ENCODE data around the gene UVRAG. TPM values are rescaled to one million over a fixed set of nuclear protein-coding genes. Genes with fewer than 3 reads are reported as not detected.

The UVRAG gene
- total RNA-seq, 1 donor from 2014 or later: 103 TPM

DNA sequence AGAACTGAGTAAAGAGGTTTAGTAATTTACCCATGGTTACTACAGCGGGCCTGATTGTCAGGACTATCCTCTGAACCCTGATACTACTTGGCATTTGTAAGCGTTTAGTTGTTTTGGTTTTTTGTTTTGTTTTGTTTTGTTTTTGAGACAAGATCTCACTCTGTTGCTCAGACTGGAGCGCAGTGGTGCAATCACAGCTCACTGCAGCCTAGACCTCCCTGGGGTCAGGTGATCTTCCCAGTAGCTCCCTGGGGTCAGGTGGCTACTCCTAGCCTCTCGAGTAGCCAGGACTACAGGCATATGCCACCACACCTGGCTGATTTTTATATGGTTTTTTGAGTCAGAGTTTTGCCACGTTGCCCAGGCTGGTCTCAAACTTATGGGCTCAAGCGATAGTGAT is 272.7 kb downstream of the UVRAG start:
- CTCF ChIA-PET: no interaction called here
- Mint-ChIP-seq H3K27ac (no peak overlapping the region), H3K4me3 (no peak overlapping the region), H3K27me3 (no peaks in the 10 kb centered on the region), H3K9me3 (peaks cover 13% of the 10 kb centered on the region), H3K4me1 (peaks cover 1% of the 10 kb centered on the region), H3K36me3 (ENCODE audit: low read depth) (peaks cover 65% of the 10 kb centered on the region)
- intact Hi-C loops (cut with micrococcal nuclease): no loop called here
- ATAC-seq (ENCODE audit: low read depth) (no peak), DNase-seq (no peak)
- POLR2A ChIA-PET: no interaction called here
- no peak for TF ChIP-seq CTCF (IDR thresholded peaks at IDR 0.05)

DNA sequence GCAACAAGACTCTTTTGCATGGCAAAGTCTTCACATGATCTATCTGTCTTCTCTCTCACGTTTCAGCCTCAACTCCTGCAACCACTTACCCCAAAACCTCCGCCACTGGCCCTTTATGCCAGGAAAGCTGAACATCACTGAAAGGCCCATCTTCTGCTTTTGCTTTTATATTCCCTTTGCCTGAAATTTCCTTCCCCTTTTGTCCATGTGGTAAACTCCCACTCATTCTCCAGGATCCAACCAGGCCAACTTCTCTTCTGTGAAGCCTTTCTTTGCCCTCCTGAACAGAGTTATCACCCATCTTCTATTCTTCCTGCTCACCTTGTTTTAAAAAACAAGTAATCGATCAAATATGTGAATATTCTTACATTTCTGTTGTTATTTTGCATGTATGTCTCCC is 273.5 kb downstream of the UVRAG start:
- Mint-ChIP-seq H3K4me3 (no peak overlapping the region), H3K36me3 (ENCODE audit: low read depth) (peaks cover 67% of the 10 kb centered on the region), H3K27ac (peak overlapping the region; percentile 10), H3K27me3 (no peaks in the 10 kb centered on the region), H3K4me1 (peaks cover 6% of the 10 kb centered on the region), H3K9me3 (peaks cover 13% of the 10 kb centered on the region)
- ATAC-seq (ENCODE audit: low read depth) (no peak), DNase-seq (no peak)
- CTCF ChIA-PET: no interaction called here
- POLR2A ChIA-PET: no interaction called here
- intact Hi-C loops (cut with micrococcal nuclease): no loop called here
- TF ChIP-seq CTCF (IDR thresholded peaks at IDR 0.05): no peak

GRCh38 chr11:76090174-76090573 is 275.2 kb downstream of the UVRAG start:
- no peaks in the 10 kb centered on the region for H3K27me3 Mint-ChIP-seq
- ChIA-PET POLR2A (no interaction called here), CTCF (no interaction called here)
- H3K27ac Mint-ChIP-seq: no peak overlapping the region
- H3K4me3 Mint-ChIP-seq: no peak overlapping the region
- intact Hi-C loops (cut with micrococcal nuclease): no loop called here
- ATAC-seq (ENCODE audit: low read depth) (no peak), DNase-seq (no peak)
- H3K4me1 Mint-ChIP-seq: peaks cover 14% of the 10 kb centered on the region
- no peak for TF ChIP-seq CTCF (IDR thresholded peaks at IDR 0.05)
- peaks cover 13% of the 10 kb centered on the region for H3K9me3 Mint-ChIP-seq
- peaks cover 67% of the 10 kb centered on the region for H3K36me3 Mint-ChIP-seq (ENCODE audit: low read depth)

DNA sequence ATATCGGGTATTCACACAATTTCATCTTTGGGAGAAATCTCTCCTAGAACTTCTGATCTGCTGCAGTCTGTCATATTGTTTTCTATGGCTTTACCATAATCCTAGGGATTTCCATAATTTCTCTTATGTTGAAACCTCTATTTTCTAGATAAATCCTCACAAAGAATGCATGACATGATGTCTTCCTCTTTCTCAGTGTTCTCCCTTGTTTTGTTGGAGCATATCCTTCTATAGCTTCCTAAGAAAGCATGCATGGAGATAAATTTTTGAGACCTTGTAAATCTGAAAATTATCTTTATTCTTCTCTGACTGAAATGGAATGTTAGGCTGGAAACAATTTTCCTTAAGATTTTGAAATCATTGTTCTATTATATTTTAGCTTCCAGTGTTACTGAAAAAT is 275.8 kb downstream of the UVRAG start:
- intact Hi-C loops (cut with micrococcal nuclease): no loop called here
- Mint-ChIP-seq H3K9me3 (peaks cover 13% of the 10 kb centered on the region), H3K4me1 (peaks cover 14% of the 10 kb centered on the region), H3K27me3 (no peaks in the 10 kb centered on the region), H3K4me3 (no peak overlapping the region), H3K36me3 (ENCODE audit: low read depth) (peaks cover 65% of the 10 kb centered on the region), H3K27ac (no peak overlapping the region)
- TF ChIP-seq CTCF (IDR thresholded peaks at IDR 0.05): no peak
- ChIA-PET CTCF (no interaction called here), POLR2A (no interaction called here)
- ATAC-seq (ENCODE audit: low read depth) (no peak), DNase-seq (no peak)

DNA sequence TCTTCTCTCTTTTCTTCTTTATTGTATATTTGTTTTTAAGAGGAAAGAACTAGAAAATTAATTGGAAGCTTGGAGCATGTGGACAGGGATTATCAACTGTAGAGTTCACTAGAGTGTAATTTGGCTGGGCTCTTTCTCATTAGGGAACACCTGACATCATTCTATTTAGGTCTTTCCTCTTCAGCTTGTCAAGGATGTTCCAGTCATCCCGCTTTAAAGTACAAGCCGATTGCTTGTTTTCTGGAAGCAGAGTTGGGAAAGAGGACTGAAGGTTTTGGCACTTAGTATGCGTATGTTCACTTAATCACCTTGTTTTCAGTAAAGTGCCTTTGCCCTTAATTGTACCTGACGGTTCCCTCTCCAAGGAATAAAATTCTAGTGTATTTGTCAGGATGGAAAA is 279.7 kb downstream of the UVRAG start:
- no peaks in the 10 kb centered on the region for H3K27me3 Mint-ChIP-seq
- peaks cover 58% of the 10 kb centered on the region for H3K36me3 Mint-ChIP-seq (ENCODE audit: low read depth)
- H3K9me3 Mint-ChIP-seq: peaks cover 11% of the 10 kb centered on the region
- H3K4me1 Mint-ChIP-seq: peaks cover 14% of the 10 kb centered on the region
- no peak for TF ChIP-seq CTCF (IDR thresholded peaks at IDR 0.05)
- H3K4me3 Mint-ChIP-seq: no peak overlapping the region
- no peak overlapping the region for H3K27ac Mint-ChIP-seq
- DNase-seq: no peak
- POLR2A ChIA-PET: interaction anchor here (1.5 kb wide), 1 partner anchor 30 kb away, joined by 3 read pairs; no protein-coding TSS in a partner anchor
- intact Hi-C loops (cut with micrococcal nuclease): no loop called here
- ATAC-seq (ENCODE audit: low read depth): no peak
- CTCF ChIA-PET: no interaction called here
